NCI-H2196 (cell line): ENCODE data around the gene CHST14.

ENCODE experiments used
- DNase-seq: peaks from one replicate; lab custom pipeline; 2025; ENCODE audit not compliant: unreplicated experiment; lab: John Stamatoyannopoulos, UW

CHST14 gene

DNA sequence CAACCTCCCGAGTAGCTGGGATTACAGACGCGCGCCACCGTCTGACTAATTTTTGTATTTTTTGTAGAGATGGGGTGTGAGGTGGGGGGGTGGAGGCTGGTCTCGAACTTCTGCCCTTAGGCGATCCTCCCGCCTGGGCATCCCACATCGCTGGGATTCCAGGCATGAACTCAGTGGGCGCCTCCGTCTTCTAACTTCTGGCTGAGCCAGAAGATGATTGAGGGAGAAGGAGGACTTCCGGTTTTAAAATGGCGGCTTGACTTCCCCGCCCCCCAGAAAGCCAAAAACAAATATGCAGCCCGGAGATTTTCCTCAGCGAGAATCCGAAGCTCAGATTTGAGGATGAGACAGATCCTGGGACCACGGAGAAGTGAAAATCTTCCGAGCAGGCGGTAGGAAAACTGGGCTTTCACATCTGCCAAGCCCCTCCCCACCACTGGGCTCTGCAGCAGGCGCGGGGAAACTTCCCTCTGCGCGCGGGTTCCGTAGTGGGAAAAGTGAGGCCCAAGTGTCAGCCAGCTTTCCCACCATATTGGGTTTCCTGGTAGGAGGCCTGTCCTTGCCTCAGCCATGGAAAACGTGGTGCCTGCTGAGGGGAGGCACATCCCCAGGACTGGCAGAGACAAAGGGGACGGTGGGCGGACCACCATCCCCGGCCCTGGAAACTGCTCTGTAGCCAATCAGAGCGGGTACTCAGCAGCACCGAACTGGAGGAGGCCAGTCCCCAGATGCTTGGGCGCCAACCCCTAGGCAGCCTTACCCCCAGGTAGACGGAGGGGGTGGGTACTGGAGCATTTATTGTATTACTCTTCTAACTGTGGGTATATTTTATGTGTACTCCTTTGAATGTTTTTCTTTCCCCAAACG is 17.3 kb downstream of the CHST14 start:
- no peak for DNase-seq

GRCh38 chr15:40489274-40490175 is 18.7 kb downstream of the CHST14 start:
- DNase-seq, result no peak

DNA sequence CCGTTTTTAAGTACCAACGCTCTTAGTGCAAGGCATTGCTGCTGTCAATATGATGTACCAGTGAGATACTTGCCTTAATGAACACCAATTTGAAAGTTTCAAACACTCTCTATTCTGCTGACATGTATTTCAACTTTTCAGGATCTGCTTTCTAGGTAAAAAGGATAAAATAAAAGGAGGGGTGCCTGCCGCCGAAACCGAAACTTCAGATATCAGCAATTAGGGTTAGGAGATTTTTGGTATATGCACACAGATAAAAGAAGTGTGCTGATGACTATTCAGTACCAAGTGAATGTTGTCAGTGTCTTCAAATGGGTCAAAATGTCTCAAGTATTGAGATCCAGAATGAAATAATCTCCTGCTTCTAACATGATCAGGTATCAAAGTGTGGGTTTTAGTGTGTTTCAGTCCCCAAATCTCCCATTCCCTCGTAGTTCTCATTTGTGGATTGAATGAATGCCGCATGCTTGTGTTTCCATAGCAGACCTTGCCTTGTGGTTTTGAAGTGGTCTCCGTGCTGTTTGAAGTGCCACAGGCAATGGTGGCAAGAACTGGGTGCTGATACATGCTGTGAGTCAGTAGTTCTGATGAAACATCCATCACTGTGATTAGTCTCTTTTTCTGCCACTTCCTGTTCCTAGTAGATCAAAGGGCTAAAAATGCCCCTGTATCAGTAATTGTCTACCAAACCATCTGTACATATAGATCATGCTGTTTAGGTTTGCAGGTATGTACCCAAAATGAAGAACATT is 22.5 kb downstream of the CHST14 start:
- no peak for DNase-seq

GRCh38 chr15:40495516-40495915 is 24.7 kb downstream of the CHST14 start:
- no peak for DNase-seq

GRCh38 chr15:40498418-40498817 is 27.6 kb downstream of the CHST14 start:
- no peak for DNase-seq

DNA sequence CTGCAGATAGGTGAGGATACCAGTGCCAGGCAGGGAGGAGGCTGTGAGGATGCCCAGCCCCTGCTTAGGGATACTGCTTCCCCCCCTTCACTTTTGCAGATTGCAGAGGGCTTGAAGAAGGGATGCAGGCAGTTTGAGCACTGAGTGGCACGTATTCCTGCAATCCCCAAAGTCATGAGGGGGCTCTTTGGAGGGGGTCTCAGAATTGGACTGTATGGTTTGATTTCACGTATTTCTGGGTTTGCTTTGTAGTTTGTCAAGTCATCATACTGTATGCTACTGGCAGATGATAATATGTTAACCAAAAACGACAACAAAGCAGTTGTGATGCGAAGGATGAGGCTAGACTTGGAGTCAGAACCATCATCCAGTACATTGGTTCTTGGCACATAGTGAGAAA is 28.1 kb downstream of the CHST14 start:
- DNase-seq, result no peak

GRCh38 chr15:40499931-40500330 is 29.1 kb downstream of the CHST14 start:
- no peak for DNase-seq

DNA sequence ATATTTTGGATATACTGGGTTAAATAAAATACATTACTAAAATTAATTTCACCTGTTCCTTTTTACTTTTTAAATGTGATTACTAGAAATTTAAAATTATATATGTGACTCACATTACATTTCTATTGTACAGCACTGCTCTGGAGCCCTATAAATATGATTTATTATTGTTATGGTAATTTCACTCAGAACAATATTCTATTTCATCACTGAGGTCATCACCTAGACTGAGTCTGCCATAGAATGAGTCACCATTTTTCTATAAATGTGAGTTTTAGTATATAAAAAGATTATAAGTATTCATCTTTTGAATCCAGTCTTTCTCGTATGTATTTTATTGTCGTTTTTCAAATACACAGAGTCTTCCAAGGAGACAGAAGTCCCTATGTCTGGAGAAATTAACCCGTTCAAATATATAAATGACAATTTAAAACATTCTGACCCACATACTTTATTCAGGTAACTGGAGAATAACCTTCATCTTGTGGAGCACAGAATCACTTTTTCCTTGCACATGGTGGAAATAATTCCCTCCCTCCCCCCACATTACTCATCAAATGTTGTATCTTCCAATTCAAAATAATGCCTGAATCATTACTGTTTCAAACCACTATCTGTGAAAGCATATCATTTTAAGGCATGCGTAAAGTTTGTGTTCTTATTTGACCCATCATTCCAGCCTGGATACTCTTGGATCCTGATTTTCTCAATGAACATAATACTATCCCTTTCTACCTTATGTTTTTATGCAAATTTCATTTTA is 30.0 kb downstream of the CHST14 start:
- DNase-seq, result no peak

GRCh38 chr15:40501487-40501886 is 30.7 kb downstream of the CHST14 start:
- DNase-seq, result no peak

DNA sequence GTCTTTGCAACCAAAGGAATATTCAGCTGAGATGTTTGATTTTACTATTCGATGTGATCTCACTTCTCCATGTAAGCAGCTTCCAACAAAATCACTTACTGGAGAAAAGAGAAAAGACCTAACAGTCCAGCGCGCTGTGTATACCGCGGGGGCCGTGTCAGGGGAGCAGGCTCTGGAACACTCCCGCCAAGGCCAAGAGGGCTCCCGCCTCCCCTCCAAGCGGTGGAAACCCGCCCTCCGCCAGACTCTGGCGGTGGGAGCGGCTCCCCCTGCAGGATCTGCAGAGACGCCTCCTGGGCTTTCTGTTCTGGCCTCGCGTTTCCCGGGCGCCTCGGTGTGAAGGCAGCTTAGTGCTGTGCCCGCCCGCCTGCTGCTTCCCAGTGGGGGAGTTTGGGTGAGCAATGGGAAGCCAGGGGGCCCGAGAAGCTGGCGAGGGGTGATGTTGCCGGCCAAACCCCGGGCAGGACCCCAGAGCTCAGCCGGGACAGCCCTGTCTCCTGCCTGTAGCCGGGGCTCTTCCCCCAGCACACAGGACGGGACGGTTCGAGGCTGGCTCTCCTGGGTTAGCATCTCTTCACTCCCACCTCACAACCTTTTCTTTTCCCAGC is 36.3 kb downstream of the CHST14 start:
- DNase-seq, result no peak

GRCh38 chr15:40508216-40508615 is 37.4 kb downstream of the CHST14 start:
- no peak for DNase-seq

GRCh38 chr15:40510201-40510600 is 39.4 kb downstream of the CHST14 start:
- DNase-seq, result no peak

DNA sequence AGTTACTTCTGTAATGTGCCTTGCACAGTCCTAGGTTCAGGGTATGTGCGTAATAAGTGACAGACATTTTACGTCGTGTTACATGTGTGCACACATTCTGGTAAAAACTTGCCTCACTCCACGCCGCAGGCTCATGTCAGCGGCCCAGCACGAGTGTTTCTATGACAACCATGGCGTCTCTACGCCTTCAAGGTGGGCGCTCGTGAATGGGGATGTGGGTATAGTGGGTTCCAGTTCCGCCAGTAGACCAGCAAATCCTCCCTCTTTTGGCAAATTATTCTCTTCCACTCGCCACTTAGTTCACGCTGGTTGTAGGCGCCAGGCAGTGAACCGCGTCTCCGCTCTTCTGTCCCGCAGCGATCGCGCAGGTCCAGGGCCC is 40.3 kb downstream of the CHST14 start:
- DNase-seq, result no peak

DNA sequence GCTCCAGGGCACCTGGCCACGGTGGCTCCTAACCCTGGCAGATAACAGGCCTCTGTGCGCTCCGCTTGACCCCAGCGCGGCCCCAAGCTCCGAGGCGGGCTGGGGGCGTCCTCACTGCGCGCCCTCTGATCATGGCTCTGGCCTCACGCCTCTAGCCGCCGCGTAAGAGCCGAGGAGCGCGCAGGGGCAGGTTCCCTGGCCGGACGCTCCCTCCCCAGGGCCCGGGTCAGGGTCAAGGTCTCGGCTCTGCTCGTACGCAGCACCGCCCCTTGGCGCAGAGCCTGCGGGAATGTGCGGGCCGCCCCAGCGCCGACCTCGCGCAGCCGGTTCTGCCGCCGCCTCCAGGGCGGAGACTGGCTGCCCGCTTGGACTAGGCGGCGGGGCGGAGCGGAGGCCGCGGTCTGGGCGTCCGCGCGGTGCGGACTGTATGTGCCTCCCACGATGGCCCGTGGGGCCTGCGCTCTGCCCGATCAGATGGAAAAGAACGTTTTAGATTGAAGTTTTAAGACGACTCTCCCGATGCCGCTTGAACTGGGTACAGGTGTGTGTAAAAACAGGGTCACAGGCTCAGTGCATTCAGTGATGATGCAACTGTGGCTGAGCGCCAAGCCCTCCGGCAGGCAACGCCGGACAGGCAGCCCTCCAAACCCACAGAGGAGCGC is 40.8 kb downstream of the CHST14 start:
- DNase-seq, result no peak

DNA sequence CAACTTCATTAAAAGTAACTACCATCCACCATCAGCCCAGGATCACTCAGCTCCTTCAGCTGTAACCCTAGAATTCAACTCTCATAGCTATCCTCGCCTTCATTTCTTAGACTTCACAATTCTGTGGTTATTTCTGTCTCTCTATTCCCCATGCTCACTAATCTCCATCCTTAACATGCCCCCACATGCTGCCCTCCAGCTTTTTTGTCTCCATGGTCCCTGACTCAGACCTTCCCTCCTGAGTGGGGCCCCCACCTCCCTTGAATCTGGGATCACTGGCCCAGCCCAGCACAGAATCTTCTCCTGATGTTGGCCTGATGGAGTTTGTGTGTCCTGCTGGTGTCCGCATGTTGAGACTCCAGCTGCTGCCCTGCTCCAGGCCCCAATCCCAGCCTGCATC is 41.7 kb downstream of the CHST14 start:
- DNase-seq, result no peak

DNA sequence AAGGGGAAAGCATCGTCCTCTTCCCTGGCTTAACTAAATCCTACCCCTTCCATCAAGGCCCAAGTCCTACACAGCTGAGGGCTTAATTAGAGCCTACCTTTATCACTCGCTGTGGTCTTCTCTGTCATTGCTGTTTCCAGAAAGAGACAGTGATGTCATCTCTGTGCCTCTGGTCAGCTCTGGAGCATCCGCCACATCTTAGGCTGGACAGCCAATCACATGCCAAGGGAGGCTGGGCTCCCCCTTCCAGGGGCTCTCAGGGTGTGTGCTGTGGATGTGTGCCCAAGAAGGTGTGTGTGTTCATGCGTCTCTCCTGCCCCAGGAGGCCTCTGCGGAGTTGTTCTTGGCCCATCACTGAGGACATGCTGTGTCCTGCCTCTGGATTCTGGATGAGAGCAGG is 42.8 kb downstream of the CHST14 start:
- no peak for DNase-seq

DNA sequence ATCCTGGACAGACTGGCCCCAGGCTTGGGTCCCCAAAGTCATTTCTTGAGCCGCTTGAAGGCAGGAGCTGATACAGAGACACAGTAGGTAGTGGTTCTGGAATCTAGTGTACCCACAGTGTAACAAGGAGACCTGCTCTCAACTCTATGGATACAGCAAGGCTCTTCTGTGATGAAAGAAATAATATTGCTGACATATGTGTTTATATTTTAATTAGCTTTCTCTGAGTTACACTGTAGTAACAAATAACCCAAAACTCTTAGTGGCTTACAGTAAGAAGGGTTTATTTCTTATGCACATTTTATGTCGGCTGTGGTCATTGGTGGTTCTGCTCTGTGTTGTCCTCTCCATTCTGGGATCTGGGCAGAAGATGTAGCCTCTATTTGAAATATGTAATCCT is 45.5 kb downstream of the CHST14 start:
- DNase-seq, result no peak
